RPMI8226 (cell line): ENCODE data around the gene GTPBP3.
A peak's percentile ranks its signal among the peaks of the same experiment; 100 is the strongest.

Source experiments
- DNase-seq: peaks from one replicate; pipeline ENCODE4 v3.0.0-alpha.2; 2015

Gene GTPBP3

GRCh38 chr19:17327654-17328516, 9.5 kb upstream of the GTPBP3 start:
- DNase-seq = no peak

DNA sequence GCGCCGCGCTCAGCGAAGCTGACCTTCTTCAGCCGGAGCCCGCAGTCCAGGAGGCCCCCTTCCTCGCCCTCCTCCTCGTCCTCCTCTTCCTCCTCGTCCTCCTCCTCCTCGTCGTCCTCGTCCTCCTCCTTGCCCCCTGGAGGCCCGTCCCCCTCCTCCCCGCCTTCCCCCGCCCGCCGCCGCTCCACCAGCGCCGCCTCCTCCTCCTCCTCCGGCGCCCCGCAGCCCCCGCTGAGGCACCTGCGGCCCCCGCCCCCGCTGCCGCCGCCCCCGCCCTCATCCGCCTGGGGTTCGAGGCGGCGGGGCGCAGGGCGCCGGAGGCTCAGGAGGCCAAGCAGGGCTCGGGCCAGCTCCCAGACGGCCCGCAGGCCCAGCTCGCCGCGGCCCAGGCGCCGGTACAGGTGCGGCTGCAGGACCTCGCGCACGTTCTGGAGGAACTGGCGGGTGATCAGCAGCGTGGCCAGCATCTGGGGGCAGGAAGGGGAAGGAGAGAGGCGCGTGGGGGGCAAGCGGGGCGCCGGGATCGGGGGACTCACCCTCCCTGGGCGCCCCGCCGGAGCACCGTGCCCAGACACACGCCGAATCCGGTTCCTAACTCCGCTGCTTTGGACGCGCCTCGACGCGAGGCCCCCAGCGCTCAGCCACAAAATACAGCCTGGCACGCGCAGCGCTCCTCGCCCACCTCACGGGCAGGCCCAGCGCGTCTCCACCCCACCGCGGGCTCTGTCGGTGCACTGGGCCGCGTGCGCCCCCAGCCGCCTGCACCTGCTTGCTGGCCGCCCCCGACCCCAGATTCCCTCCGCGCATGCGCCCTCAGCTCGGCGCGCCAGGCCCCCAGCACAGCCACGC, 8.6 kb upstream of the GTPBP3 start:
- no peak for DNase-seq

DNA sequence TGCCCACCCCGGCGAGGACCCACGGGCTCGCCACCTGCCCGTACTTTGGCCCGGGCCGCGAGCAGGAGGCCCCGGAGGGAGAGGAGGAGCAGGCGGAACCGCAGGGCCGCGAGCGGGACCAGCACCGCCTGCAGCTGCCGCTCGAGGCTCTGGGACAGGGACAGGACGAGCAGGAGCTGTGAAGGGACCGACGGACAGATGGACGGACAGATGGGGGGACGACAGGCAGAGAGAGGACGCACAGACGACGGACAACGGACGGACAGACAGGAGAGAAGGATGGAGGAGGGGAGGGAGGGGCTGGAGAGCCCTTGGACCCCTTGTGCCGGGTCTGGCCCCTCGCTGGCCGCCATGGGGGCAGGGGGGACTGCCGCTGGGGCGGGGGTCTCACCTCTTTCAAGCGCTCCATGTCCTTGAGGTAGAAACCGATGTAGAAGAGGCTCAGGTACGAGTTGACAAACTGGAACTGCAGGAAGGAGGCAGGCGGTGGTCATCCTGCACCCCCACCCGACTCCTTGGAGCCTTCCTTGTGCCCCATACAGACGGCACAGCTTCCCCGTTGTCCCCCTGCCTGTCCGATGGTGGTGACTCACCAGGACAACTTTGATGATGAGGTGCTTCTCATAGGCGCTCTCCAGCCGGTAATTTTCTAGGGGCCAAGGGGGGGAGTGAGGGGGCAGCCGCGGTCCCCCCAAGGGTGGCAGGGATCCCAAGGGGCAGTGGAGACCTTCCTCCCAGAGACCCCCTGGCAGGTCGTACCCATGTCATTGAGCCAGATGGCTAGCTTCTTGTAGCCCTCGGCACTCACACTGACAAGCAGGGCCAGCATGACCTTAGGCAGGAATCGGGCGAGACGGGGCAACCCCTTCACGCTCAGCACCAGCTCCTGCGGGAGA, 7.7 kb upstream of the GTPBP3 start:
- DNase-seq = no peak

DNA sequence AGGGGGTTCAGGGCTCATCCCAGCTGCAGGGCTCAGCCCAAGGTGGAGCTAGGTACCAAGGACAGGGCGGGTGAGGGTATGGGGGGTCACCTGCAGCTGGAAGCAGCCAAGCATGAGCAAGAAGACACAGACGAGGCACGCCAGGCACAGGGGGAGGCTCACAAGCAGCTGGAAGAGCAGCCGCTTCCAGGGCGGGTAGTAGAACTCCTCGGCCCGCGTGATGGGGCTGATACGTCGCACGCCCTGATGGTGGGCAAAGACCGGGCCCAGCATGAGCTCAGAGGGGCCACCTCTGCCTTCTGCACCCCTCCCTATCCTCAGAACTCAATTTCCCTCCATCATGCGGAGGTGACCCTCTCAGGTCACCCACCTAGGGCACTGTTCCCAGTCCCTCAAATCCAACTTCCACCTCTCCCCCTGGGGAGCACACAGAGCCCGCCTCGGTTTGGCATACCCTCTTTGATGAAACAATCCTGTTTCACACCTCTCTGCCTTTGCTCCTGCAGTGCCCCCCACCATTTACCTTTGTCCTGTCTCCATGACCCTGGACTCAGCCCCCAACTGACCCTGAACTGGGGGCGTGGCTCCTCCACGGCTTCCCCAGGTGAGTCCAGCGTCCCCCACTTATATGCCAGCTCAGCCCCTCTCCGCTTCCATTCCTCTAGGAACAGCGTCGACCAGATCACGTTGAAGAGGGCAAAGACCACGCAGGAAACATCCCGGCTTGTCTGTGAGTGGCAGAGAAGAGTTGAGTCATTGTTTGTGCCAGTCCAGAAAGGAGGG, 6.9 kb upstream of the GTPBP3 start:
- no peak for DNase-seq

DNA sequence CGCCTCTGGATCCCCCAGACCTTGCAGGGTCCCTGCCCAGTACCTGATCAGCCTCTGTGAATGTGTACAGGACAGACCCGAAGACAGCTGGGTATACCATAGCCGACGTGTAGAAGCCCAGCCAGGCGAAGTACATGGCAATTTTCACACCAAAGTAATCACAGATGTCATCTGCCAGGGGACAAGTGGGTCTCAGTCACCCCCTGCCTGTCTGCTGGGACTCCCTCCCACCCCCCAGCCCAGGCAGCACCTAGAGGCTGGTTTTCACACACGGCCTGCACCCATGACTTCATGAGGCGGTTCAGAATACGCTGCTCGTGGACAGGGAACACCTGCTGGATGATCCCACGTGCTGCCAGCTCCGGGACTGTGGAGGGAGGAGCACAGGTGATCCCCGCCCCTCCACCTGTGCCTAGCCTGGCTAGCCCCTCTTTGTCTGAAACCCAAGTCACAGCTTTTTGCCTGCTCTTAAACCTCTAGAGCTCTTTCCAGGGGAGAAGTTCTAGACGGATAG, 6.3 kb upstream of the GTPBP3 start:
- DNase-seq = no peak

GRCh38 chr19:17332360-17332676, 5.0 kb upstream of the GTPBP3 start:
- no peak for DNase-seq

DNA sequence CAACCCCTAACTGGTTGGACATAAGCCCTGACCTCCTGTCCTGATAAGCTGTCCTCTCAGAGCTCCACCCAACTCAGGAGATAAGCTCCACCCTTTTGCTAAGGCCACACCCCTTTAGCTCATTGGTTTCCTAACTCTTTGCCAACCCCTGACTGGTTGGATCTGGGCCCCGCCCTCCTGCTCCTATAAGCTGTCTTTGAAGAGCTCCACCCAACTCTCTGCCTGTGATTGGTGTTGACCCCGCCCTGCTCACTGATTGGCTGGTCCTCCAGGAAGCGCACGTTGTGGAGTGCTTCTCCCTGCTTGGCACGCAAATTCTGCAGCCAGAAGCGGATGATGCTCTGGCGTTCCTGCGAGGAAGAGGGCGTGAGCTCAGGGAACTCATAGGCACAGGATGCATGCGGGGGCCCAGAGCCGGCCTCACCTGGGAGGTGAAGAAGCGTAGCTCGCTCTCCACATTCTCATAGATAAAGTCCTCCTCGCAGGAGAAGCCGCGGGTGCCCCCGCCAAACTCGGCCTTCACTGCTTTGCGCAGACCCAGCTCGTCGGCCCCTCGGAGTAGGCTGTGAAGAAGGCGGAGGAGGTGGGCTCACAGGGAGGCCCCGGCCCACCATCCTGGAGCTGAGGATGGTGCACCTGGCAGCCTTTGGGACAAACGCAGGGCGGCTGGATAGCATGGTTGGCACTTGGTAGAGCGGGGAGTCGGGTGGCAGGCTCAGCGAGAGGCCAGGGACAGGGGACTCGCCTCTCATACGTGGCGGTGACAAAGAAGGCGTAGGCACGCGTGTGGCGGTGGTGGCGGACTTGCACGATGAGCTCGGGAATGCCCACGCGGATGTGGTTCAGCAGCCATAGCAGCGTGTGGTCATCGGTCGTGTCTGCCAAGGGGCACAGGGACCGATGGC, 4.4 kb upstream of the GTPBP3 start:
- DNase-seq = peak; percentile 31

DNA sequence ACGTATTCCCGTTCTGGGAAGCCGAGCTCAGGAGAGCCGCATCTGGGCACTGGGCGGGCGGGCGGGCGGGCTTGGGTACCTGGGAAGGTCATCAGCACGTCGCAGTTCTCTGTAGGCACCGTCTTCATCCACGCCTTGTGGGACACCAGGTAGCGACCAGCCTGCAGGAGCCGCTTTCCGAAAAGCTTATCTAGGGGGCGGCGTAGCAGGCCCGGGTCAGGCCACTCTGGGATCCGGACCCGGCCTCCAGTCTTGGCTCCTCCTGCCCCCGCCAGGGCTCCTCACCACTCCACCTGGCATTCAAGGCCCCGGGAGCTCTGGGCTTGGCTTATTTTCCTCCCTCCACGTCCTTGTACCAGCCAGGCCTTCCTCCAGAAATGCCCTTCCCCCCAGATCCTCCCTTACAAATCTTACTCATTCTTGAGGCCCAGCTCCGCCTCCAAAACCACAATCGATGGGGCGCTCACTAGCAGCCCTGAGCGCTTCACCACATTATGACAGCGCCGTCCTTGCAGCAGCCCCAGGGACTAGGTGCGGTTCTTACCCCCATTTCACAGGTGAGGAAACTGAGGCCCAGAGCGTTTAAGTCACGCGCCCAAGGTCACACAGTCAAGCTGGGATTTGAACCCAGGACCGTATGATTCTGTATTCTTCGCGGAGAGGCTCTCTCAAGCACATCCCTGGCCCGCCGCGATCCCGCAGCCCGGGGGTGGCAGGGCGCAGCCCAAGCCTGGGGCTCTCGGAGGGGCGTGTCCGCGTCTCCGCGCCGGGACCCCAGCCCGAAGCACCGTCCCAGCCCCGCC, 3.5 kb upstream of the GTPBP3 start:
- peak; percentile 81 for DNase-seq

DNA sequence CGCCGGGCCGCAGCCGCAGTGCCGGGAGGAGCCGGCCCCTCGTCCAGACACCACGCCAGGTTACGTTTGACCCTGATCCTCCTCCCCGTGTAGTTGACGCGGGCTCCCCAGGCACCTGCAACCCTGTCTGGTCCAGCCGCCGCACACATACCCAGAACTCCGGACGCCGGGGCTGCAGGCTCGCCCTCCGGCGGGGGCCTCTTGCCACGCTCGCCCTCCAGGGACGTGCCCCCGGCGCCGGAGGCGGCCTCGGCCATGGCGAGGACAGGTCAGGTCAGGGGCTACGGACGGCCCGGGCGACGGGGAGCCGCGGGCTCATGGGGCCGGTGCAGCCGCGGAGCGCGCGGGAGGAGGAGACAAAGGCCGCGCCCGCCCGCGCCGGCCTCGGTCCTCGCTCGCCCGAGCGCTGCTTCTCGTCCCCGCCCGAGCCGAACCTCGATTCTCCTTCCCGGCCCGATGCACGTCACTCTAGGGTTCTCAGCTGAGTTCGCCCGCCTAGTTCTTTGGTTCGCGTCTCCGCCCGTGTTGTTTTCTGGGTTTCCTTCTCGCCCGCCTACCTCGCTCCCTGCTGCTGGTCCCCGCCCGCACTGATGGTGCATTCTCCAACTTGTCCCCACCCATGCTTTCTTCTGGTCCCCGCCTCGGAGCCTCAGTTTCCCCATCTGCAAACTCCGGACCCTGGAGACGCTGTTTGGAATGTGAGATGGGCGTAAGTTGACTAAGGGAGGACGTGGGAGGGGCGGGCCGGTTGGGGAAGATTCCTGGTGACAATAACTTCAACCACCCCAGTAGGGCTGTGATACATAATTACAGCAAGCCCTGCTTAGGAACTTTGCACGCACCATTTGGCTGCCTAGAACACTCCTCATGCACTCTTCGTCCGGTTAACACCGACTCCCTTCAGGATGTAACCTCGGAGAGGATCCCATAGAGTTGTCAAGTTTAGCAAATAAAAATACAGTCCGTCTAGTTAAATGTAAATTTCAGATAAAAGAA, 2.6 kb upstream of the GTPBP3 start, which contains the start of gene ANO8:
ANO8 (minus strand) TSS at position 442 of the 996 bp plus-strand sequence; CDS start at position 257, 185 bp downstream.
- peak; percentile 99 for DNase-seq

- no peak for DNase-seq
Measured at GRCh38 chr19:17335575-17335974, 1.8 kb upstream of the GTPBP3 start.

GRCh38 chr19:17337675-17338432, 501 bp downstream of the GTPBP3 start:
- peak; percentile 60 for DNase-seq

- DNase-seq = no peak
Measured at GRCh38 chr19:17338433-17339078, 1.2 kb downstream of the GTPBP3 start.

- DNase-seq = no peak
Measured at GRCh38 chr19:17339088-17339741, 1.9 kb downstream of the GTPBP3 start.

- no peak for DNase-seq
Measured at GRCh38 chr19:17340302-17340870, 3.0 kb downstream of the GTPBP3 start.

- no peak for DNase-seq
Measured at GRCh38 chr19:17340871-17341357, 3.6 kb downstream of the GTPBP3 start.

- no peak for DNase-seq
Measured at GRCh38 chr19:17341386-17341785, 4.0 kb downstream of the GTPBP3 start.
